ENCODE measurements around the gene FBXO8. TPM values are rescaled to one million over a fixed set of nuclear protein-coding genes. Genes with fewer than 3 reads are reported as not detected.

The FBXO8 gene
- total RNA-seq, 1 donor from 2014 or later = 18.9 TPM

- no peaks in the 10 kb centered on the region for H3K9me3 Mint-ChIP-seq (ENCODE audit: low read depth)
- H3K4me1 Mint-ChIP-seq (ENCODE audit: low read depth) = peaks cover 10% of the 10 kb centered on the region
- H3K4me3 Mint-ChIP-seq (ENCODE audit: unreplicated experiment) = no peak overlapping the region
- H3K36me3 Mint-ChIP-seq (ENCODE audit: low read depth) = no peaks in the 10 kb centered on the region
- no peaks in the 10 kb centered on the region for H3K27me3 Mint-ChIP-seq (ENCODE audit: low read depth)
- H3K27ac Mint-ChIP-seq (ENCODE audit: unreplicated experiment) = no peak overlapping the region
- no peak for TF ChIP-seq CTCF (IDR thresholded peaks at IDR 0.05)
- DNase-seq (ENCODE audit: low spot score) = no peak
Measured at GRCh38 chr4:174320494-174321199, 37.2 kb upstream of the FBXO8 start.

- DNase-seq (ENCODE audit: low spot score) = no peak
- peaks cover 2% of the 10 kb centered on the region for H3K36me3 Mint-ChIP-seq (ENCODE audit: low read depth)
- no peak overlapping the region for H3K27ac Mint-ChIP-seq (ENCODE audit: unreplicated experiment)
- peak; percentile 98 for TF ChIP-seq CTCF (IDR thresholded peaks at IDR 0.05)
- H3K4me1 Mint-ChIP-seq (ENCODE audit: low read depth) = peaks cover 10% of the 10 kb centered on the region
- H3K27me3 Mint-ChIP-seq (ENCODE audit: low read depth) = no peaks in the 10 kb centered on the region
- no peak overlapping the region for H3K4me3 Mint-ChIP-seq (ENCODE audit: unreplicated experiment)
- no peaks in the 10 kb centered on the region for H3K9me3 Mint-ChIP-seq (ENCODE audit: low read depth)
Measured at GRCh38 chr4:174318829-174319764, 35.6 kb upstream of the FBXO8 start.

GRCh38 chr4:174317531-174317930, 34.1 kb upstream of the FBXO8 start:
- Mint-ChIP-seq H3K27ac (ENCODE audit: unreplicated experiment) (no peak overlapping the region), H3K36me3 (ENCODE audit: low read depth) (peaks cover 7% of the 10 kb centered on the region), H3K4me1 (ENCODE audit: low read depth) (peaks cover 10% of the 10 kb centered on the region), H3K27me3 (ENCODE audit: low read depth) (no peaks in the 10 kb centered on the region), H3K4me3 (ENCODE audit: unreplicated experiment) (no peak overlapping the region), H3K9me3 (ENCODE audit: low read depth) (no peaks in the 10 kb centered on the region)
- no peak for TF ChIP-seq CTCF (IDR thresholded peaks at IDR 0.05)
- no peak for DNase-seq (ENCODE audit: low spot score)

- Mint-ChIP-seq H3K4me1 (ENCODE audit: low read depth) (peaks cover 10% of the 10 kb centered on the region), H3K27ac (ENCODE audit: unreplicated experiment) (no peak overlapping the region), H3K4me3 (ENCODE audit: unreplicated experiment) (no peak overlapping the region), H3K27me3 (ENCODE audit: low read depth) (no peaks in the 10 kb centered on the region), H3K9me3 (ENCODE audit: low read depth) (no peaks in the 10 kb centered on the region), H3K36me3 (ENCODE audit: low read depth) (peaks cover 7% of the 10 kb centered on the region)
- no peak for DNase-seq (ENCODE audit: low spot score)
- no peak for TF ChIP-seq CTCF (IDR thresholded peaks at IDR 0.05)
Measured at GRCh38 chr4:174316954-174317353, 33.5 kb upstream of the FBXO8 start.

- Mint-ChIP-seq H3K4me1 (ENCODE audit: low read depth) (peaks cover 10% of the 10 kb centered on the region), H3K27me3 (ENCODE audit: low read depth) (no peaks in the 10 kb centered on the region), H3K36me3 (ENCODE audit: low read depth) (peaks cover 7% of the 10 kb centered on the region), H3K27ac (ENCODE audit: unreplicated experiment) (no peak overlapping the region), H3K4me3 (ENCODE audit: unreplicated experiment) (no peak overlapping the region), H3K9me3 (ENCODE audit: low read depth) (no peaks in the 10 kb centered on the region)
- DNase-seq (ENCODE audit: low spot score) = no peak
- TF ChIP-seq CTCF (IDR thresholded peaks at IDR 0.05) = no peak
Measured at GRCh38 chr4:174316546-174316945, 33.1 kb upstream of the FBXO8 start.
